ENCODE measurements around the gene PRSS12. TPM values are rescaled to one million over a fixed set of nuclear protein-coding genes. Genes with fewer than 3 reads are reported as not detected.
A peak's percentile ranks its signal among the peaks of the same experiment; 100 is the strongest.
"Not testable (repeated sequence)": the region's sequence is repeated elsewhere in the genome, so short reads cannot be mapped to it uniquely, and the experiment has no call there.

Gene PRSS12
- total and polyA plus RNA-seq, 5 donors: 0.02 TPM; not detected in 4

GRCh38 chr4:118277243-118277642 lies 75.6 kb downstream of the PRSS12 start:
- ATAC-seq: no peak
- WGBS: 88% methylated on average over 4 of the region's 4 CpGs
- no peaks in the 10 kb centered on the region for H3K9me3 ChIP-seq (ENCODE audit: control insufficient read depth, low read length)
- intact Hi-C loops (cut with DNase I): no loop called here
- no peaks in the 10 kb centered on the region for H3K4me1 ChIP-seq (ENCODE audit: control insufficient read depth, insufficient read depth, low read length)
- DNase-seq: no peak
- H3K27me3 ChIP-seq (ENCODE audit: control insufficient read depth, insufficient read depth): no peaks in the 10 kb centered on the region
- H3K27ac ChIP-seq (ENCODE audit: low read length): no peak overlapping the region
- no peak overlapping the region for H3K4me3 ChIP-seq (ENCODE audit: low read length)

- H3K4me3 ChIP-seq (ENCODE audit: low read length): no peak overlapping the region
- DNase-seq: no peak
- 85% methylated on average over 2 of the region's 2 CpGs for WGBS
- H3K4me1 ChIP-seq (ENCODE audit: control insufficient read depth, insufficient read depth, low read length): no peaks in the 10 kb centered on the region
- H3K27me3 ChIP-seq (ENCODE audit: control insufficient read depth, insufficient read depth): no peaks in the 10 kb centered on the region
- no peak for ATAC-seq
- H3K9me3 ChIP-seq (ENCODE audit: control insufficient read depth, low read length): no peaks in the 10 kb centered on the region
- no peak overlapping the region for H3K27ac ChIP-seq (ENCODE audit: low read length)
- intact Hi-C loops (cut with DNase I): no loop called here
Measured at GRCh38 chr4:118276580-118276979, 76.2 kb downstream of the PRSS12 start.

- Histone ChIP-seq H3K4me3 (ENCODE audit: low read length) (no peak overlapping the region), H3K27me3 (ENCODE audit: control insufficient read depth, insufficient read depth) (no peaks in the 10 kb centered on the region), H3K27ac (ENCODE audit: low read length) (no peak overlapping the region), H3K4me1 (ENCODE audit: control insufficient read depth, insufficient read depth, low read length) (no peaks in the 10 kb centered on the region), H3K9me3 (ENCODE audit: control insufficient read depth, low read length) (no peaks in the 10 kb centered on the region)
- intact Hi-C loops (cut with DNase I): no loop called here
- no peak for DNase-seq
- whole genome bisulfite sequencing: 81% methylated on average over 1 of the region's 1 CpG
- no peak for ATAC-seq
Measured at GRCh38 chr4:118273642-118274041, 79.2 kb downstream of the PRSS12 start.

- WGBS: 85% methylated on average over 2 of the region's 2 CpGs
Measured at GRCh38 chr4:118271788-118272187, 81.0 kb downstream of the PRSS12 start.

GRCh38 chr4:118270492-118270891 lies 82.3 kb downstream of the PRSS12 start:
- Histone ChIP-seq H3K27ac (ENCODE audit: low read length) (no peak overlapping the region), H3K9me3 (ENCODE audit: control insufficient read depth, low read length) (no peaks in the 10 kb centered on the region), H3K4me1 (ENCODE audit: control insufficient read depth, insufficient read depth, low read length) (no peaks in the 10 kb centered on the region), H3K27me3 (ENCODE audit: control insufficient read depth, insufficient read depth) (no peaks in the 10 kb centered on the region), H3K4me3 (ENCODE audit: low read length) (no peak overlapping the region)
- DNase-seq: no peak
- no peak for ATAC-seq
- WGBS: 3% methylated on average over 2 of the region's 2 CpGs
- intact Hi-C loops (cut with DNase I): no loop called here

More at GRCh38 chr4:118271788-118272187, 81.0 kb downstream of the PRSS12 start:
- no peak overlapping the region for H3K27ac ChIP-seq (ENCODE audit: low read length)
- intact Hi-C loops (cut with DNase I): no loop called here
- no peaks in the 10 kb centered on the region for H3K9me3 ChIP-seq (ENCODE audit: control insufficient read depth, low read length)
- no peaks in the 10 kb centered on the region for H3K27me3 ChIP-seq (ENCODE audit: control insufficient read depth, insufficient read depth)
- H3K4me3 ChIP-seq (ENCODE audit: low read length): no peak overlapping the region
- H3K4me1 ChIP-seq (ENCODE audit: control insufficient read depth, insufficient read depth, low read length): no peaks in the 10 kb centered on the region
- ATAC-seq (no peak), DNase-seq (no peak)

- DNase-seq (no peak), ATAC-seq (no peak)
- no peaks in the 10 kb centered on the region for H3K27me3 ChIP-seq (ENCODE audit: control insufficient read depth, insufficient read depth)
- intact Hi-C loops (cut with DNase I): no loop called here
- H3K4me1 ChIP-seq (ENCODE audit: control insufficient read depth, insufficient read depth, low read length): no peaks in the 10 kb centered on the region
- no peak overlapping the region for H3K4me3 ChIP-seq (ENCODE audit: low read length)
- H3K27ac ChIP-seq (ENCODE audit: low read length): no peak overlapping the region
- no peaks in the 10 kb centered on the region for H3K9me3 ChIP-seq (ENCODE audit: control insufficient read depth, low read length)
- 69% methylated on average over 3 of the region's 3 CpGs for WGBS
Measured at GRCh38 chr4:118268780-118269179, 84.0 kb downstream of the PRSS12 start.

- ATAC-seq; intact Hi-C loops (cut with DNase I); H3K4me1 ChIP-seq (ENCODE audit: control insufficient read depth, insufficient read depth, low read length); H3K4me3 ChIP-seq (ENCODE audit: low read length); H3K9me3 ChIP-seq (ENCODE audit: control insufficient read depth, low read length); H3K27ac ChIP-seq (ENCODE audit: low read length); DNase-seq; H3K27me3 ChIP-seq (ENCODE audit: control insufficient read depth, insufficient read depth): not testable (repeated sequence)
- 79% methylated on average over 4 of the region's 4 CpGs for WGBS
Measured at GRCh38 chr4:118266145-118266496, 86.7 kb downstream of the PRSS12 start.

GRCh38 chr4:118265312-118266144 lies 87.3 kb downstream of the PRSS12 start:
- DNase-seq: peak; percentile 15 to 65 (median 59)
- no peaks in the 10 kb centered on the region for H3K27me3 ChIP-seq (ENCODE audit: control insufficient read depth, insufficient read depth)
- H3K4me1 ChIP-seq (ENCODE audit: control insufficient read depth, insufficient read depth, low read length): no peaks in the 10 kb centered on the region
- intact Hi-C loops (cut with DNase I): no loop called here
- ATAC-seq: peak; percentile 52 to 64
- no peaks in the 10 kb centered on the region for H3K9me3 ChIP-seq (ENCODE audit: control insufficient read depth, low read length)
- 14% methylated on average over 64 of the region's 64 CpGs for WGBS
- H3K27ac ChIP-seq (ENCODE audit: low read length): no peak overlapping the region
- H3K4me3 ChIP-seq (ENCODE audit: low read length): peak overlapping the region; percentile 54

- 94% methylated on average over 3 of the region's 3 CpGs for WGBS
- no peaks in the 10 kb centered on the region for H3K27me3 ChIP-seq (ENCODE audit: control insufficient read depth, insufficient read depth)
- DNase-seq: no peak
- H3K4me1 ChIP-seq (ENCODE audit: control insufficient read depth, insufficient read depth, low read length): no peaks in the 10 kb centered on the region
- H3K4me3 ChIP-seq (ENCODE audit: low read length): no peak overlapping the region
- intact Hi-C loops (cut with DNase I): no loop called here
- no peak for ATAC-seq
- no peaks in the 10 kb centered on the region for H3K9me3 ChIP-seq (ENCODE audit: control insufficient read depth, low read length)
- no peak overlapping the region for H3K27ac ChIP-seq (ENCODE audit: low read length)
Measured at GRCh38 chr4:118264096-118264495, 88.7 kb downstream of the PRSS12 start.

GRCh38 chr4:118260309-118260708 lies 92.5 kb downstream of the PRSS12 start:
- H3K27ac ChIP-seq (ENCODE audit: low read length): no peak overlapping the region
- no peaks in the 10 kb centered on the region for H3K27me3 ChIP-seq (ENCODE audit: control insufficient read depth, insufficient read depth)
- WGBS: 91% methylated on average over 2 of the region's 2 CpGs
- no peak for DNase-seq
- intact Hi-C loops (cut with DNase I): no loop called here
- no peaks in the 10 kb centered on the region for H3K9me3 ChIP-seq (ENCODE audit: control insufficient read depth, low read length)
- ATAC-seq: no peak
- H3K4me3 ChIP-seq (ENCODE audit: low read length): no peak overlapping the region
- no peaks in the 10 kb centered on the region for H3K4me1 ChIP-seq (ENCODE audit: control insufficient read depth, insufficient read depth, low read length)

- WGBS: 75% methylated on average over 3 of the region's 3 CpGs
Measured at GRCh38 chr4:118259111-118259510, 93.7 kb downstream of the PRSS12 start.

GRCh38 chr4:118254368-118254767 lies 98.4 kb downstream of the PRSS12 start:
- intact Hi-C loops (cut with DNase I): no loop called here
- H3K4me1 ChIP-seq (ENCODE audit: control insufficient read depth, insufficient read depth, low read length): no peaks in the 10 kb centered on the region
- DNase-seq: no peak
- no peaks in the 10 kb centered on the region for H3K27me3 ChIP-seq (ENCODE audit: control insufficient read depth, insufficient read depth)
- no peak for ATAC-seq
- no peak overlapping the region for H3K4me3 ChIP-seq (ENCODE audit: low read length)
- no peaks in the 10 kb centered on the region for H3K9me3 ChIP-seq (ENCODE audit: control insufficient read depth, low read length)
- H3K27ac ChIP-seq (ENCODE audit: low read length): no peak overlapping the region

More at GRCh38 chr4:118259111-118259510, 93.7 kb downstream of the PRSS12 start:
- Histone ChIP-seq H3K27me3 (ENCODE audit: control insufficient read depth, insufficient read depth) (no peaks in the 10 kb centered on the region), H3K4me3 (ENCODE audit: low read length) (no peak overlapping the region), H3K9me3 (ENCODE audit: control insufficient read depth, low read length) (no peaks in the 10 kb centered on the region), H3K27ac (ENCODE audit: low read length) (no peak overlapping the region), H3K4me1 (ENCODE audit: control insufficient read depth, insufficient read depth, low read length) (no peaks in the 10 kb centered on the region)
- ATAC-seq (no peak), DNase-seq (no peak)
- intact Hi-C loops (cut with DNase I): no loop called here

Data from right cardiac atrium (tissue), 5 donors.